Endothelial cell of umbilical vein (primary cell): ENCODE data around the gene KRTAP5-2.
"Not testable (repeated sequence)": the region's sequence is repeated elsewhere in the genome, so short reads cannot be mapped to it uniquely, and the experiment has no call there.

Experiments
- EZH2 ChIP-seq: IDR thresholded peaks from 2 replicates; pipeline ENCODE4 v1.6.1; 2012; ENCODE audit warnings: borderline replicate concordance, low read depth, mild to moderate bottlenecking, moderate library complexity, low read length, inconsistent platforms; ENCODE audit not compliant: severe bottlenecking
- POLR2A ChIP-seq: IDR thresholded peaks from 2 replicates; pipeline ENCODE4 v1.6.1; 2012; ENCODE audit warnings: low read depth, mild to moderate bottlenecking, control low read depth, low read length
- TF ChIP-seq, protein P1 (sequence below), 2 donors: IDR thresholded peaks; 1 replicate in 1 of 2; 2 replicates in 1 of 2; pipeline ENCODE4 v1.5.1; 2011; ENCODE audit warnings: low read length in 2 of 2, mild to moderate bottlenecking in 2 of 2, moderate library complexity in 2 of 2, control low read depth in 1 of 2, inconsistent platforms in 1 of 2, low read depth in 1 of 2; ENCODE audit not compliant: insufficient read depth in 1 of 2; ENCODE audit errors: extremely low read depth in 1 of 2

DNA sequence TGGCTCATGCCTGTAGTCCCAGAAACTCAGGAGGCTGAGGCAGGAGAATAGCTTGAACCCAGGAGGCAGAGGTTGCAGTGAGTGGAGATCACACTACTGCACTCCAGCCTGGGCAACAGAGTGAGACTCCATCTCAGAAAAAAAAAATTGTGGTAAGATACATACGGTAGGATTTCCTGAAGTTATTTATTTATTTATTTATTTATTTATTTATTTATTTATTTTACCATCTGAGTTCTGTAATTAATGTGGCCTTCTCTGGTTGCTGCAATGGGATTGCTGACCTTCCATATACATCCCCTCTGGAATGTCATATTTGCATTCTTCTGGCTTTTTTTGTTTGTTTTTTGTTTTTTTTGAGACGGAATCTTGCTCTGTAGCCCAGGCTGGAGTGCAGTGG, 15.2 kb downstream of the KRTAP5-2 start:
- TF ChIP-seq, protein P1, sequence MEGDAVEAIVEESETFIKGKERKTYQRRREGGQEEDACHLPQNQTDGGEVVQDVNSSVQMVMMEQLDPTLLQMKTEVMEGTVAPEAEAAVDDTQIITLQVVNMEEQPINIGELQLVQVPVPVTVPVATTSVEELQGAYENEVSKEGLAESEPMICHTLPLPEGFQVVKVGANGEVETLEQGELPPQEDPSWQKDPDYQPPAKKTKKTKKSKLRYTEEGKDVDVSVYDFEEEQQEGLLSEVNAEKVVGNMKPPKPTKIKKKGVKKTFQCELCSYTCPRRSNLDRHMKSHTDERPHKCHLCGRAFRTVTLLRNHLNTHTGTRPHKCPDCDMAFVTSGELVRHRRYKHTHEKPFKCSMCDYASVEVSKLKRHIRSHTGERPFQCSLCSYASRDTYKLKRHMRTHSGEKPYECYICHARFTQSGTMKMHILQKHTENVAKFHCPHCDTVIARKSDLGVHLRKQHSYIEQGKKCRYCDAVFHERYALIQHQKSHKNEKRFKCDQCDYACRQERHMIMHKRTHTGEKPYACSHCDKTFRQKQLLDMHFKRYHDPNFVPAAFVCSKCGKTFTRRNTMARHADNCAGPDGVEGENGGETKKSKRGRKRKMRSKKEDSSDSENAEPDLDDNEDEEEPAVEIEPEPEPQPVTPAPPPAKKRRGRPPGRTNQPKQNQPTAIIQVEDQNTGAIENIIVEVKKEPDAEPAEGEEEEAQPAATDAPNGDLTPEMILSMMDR (IDR thresholded peaks at IDR 0.05; ENCODE audit: extremely low read depth in 1 of 2, insufficient read depth in 1 of 2, low read depth in 1 of 2, low read length in 2 of 2), result not testable (repeated sequence)
- not testable (repeated sequence) for TF ChIP-seq EZH2, POLR2A
